HG02623 (cell line): ENCODE results near the gene OGFRL1.
"Not testable (repeated sequence)": the region's sequence is repeated elsewhere in the genome, so short reads cannot be mapped to it uniquely, and the experiment has no call there.

Source experiments
- ATAC-seq: cut with Tn5 transposase; IDR thresholded peaks from one replicate; pipeline ENCODE4 v1.9.1; 2021; ENCODE audit warnings: moderate library complexity; ENCODE audit not compliant: unreplicated experiment

Gene OGFRL1

GRCh38 chr6:71288228-71289038, at the start of gene OGFRL1:
Gene OGFRL1, plus strand, starts transcription at chr6:71288811. Its CDS starts 126 bp downstream, at chr6:71288937.
- peak; percentile 89 for ATAC-seq

- no peak for ATAC-seq
Observed at GRCh38 chr6:71239694-71240093, 48.9 kb upstream of the OGFRL1 start.

GRCh38 chr6:71245265-71246049, 43.2 kb upstream of the OGFRL1 start:
- no peak for ATAC-seq

DNA sequence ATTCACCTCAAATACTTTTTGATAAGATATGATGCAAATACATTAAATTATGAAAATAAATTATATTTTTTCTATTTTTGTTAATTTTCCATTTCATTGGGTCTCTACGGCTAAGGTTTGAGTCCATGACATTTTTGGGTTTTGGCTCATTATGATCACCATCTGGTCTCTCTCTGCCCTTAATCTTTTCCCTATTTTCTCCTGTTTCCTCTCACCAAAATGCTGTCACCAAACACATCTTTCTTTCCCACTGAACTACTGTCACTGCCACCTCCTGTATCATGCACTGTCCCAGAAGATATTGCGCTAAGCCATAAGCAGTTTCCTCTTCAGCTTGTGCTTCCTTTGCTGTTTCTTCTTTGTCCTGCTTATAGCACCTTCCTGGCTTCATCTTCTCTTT, 42.0 kb upstream of the OGFRL1 start:
- ATAC-seq, result no peak

DNA sequence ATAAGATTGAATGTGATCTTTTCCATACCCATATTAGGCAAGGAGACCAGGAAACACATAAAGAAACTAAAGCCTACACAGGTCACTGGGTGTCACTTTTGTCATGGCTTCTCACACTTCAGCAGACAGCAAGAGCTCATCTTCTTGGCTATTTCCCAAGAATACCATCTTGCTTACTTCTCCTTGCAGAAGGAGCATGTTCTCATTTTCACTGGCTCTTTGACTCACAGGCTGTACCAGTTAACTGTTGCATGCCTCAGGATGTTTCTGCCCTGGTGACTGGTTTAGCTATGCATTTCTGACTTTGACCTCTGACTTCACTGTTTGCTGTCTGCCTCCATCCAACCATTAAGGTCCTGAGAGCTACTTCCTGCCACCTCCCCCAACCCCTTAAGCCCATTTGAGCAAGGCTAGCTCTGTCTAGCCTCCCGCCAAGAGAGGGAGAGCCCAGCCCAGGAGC, 40.3 kb upstream of the OGFRL1 start:
- ATAC-seq, result peak; percentile 76

DNA sequence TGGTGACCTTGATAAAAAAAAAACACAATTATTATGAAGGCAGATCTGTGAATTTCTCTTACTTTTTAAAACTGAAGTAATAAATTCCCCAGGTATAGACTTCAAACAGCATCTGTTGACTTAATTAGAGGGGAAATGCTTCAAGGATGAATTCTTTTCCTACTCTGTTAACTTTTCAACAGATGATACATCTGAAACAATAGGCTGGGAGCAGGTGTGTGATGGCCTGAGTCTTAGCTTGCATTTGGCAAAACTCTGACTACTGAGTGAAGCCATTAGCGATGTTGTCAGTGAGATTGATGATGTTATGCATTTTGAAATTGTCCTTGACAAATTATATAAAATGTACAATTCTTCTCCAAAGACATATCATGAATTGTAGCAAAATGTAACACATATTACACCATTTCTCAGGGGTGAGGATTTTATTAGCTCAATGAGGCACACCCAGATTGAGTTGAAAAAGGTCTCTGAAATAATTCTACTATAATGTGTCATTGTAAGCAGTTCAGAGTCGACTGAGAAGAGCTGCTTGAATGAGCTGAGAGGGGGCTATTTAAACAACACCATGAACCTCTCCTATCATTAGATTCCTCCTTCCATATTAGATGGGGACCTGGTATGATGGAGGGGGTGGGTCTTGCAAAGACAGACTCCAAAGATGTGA, 39.6 kb upstream of the OGFRL1 start:
- no peak for ATAC-seq

DNA sequence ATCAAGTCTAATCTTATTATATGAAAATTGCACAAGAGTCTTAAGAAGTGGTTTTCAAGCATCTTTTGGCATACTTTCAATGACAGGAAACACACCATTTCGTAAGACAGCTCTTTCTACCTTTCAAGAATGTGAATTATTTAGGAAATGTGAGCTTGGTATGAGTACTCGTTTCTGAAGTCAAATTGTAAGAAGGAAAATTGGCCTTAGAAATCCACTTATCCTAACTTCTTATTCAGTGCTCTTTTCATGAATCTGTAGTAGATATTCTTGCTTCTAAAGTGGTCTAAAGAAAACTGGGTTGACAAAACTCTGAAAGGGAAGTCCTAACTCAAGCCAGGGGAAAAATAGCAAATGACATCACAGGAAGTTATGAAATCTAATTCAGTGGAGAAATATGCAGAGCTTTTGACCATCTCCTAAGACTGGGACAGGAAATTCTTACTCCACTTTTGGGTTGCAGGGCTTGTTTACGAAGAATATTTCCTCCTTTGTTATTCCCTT, 38.5 kb upstream of the OGFRL1 start:
- no peak for ATAC-seq

DNA sequence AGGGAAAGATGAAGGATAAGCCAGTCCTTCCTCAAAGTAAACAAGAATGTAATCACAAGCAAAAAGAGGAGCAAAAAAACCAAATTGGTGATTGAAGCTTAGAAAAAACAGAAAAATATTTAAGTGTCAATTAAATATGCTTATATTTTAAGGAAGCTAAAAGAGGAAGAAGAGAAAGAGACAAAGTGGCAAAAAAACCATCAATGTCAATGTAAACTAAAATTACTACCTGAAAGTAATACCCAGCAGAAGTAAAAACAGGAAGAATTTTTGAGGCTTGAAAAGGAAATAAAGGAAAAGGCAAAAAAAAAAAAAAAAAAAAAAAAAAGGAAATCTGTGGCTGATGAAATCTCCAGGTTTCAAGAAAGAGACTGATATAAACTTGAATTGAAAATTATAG, 36.2 kb upstream of the OGFRL1 start:
- ATAC-seq, result no peak

DNA sequence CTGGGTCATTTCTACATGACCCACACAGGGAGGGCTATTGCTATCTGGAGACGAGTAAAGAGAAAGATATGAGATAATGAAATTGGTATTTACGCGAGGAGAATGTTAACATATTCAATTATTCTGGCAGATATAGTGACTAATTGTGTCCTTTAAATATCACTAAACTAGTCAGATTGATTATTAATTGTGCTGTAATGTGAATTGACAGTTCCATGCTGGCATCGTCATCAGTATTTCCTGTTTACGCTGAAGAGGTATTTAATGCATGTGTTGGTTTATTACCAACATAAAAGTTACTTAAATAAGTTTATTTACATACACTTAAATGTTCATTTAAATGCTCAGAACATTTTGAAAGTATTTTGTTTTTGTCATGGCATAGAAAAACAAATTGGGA, 35.7 kb upstream of the OGFRL1 start:
- ATAC-seq, result no peak

GRCh38 chr6:71254323-71254722, 34.3 kb upstream of the OGFRL1 start:
- no peak for ATAC-seq

DNA sequence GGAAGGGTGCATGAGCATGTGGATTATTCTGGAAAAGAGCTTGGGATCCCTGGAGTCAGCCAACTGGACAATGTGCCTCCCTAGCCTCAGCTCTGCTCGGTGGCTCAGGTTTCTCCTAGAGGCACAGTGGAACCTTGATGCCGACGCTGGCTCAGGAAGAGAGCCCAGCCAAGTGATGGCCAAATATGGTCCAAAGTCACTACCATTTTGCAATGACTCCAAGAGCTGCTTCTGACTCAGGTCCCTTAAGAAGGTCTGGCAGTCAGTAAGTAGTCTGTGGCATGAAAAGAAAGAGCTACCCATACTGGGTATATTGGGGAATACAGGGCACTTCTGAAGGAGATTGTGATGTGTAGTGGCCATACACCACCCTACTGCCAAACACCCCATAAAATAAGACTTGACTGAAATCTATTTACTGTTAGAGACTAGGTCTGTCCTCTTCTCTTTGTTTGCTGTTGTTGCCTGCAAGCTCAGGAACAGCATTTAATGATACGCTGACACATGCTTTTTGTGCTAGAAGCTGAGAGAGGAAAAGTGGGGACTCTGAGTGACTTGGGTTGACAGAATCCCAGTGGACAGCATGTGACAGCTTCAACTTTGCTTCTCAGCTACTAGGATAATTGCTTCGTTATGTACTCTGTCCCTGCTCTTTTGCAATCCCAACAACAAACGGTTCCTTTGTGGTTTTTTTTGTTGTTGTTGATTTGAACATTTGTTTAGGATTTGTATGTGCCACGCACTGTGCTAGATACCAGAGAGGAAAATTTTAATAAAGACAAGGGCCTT, 30.3 kb upstream of the OGFRL1 start:
- ATAC-seq, result no peak

- no peak for ATAC-seq
Observed at GRCh38 chr6:71259888-71260604, 28.6 kb upstream of the OGFRL1 start.

DNA sequence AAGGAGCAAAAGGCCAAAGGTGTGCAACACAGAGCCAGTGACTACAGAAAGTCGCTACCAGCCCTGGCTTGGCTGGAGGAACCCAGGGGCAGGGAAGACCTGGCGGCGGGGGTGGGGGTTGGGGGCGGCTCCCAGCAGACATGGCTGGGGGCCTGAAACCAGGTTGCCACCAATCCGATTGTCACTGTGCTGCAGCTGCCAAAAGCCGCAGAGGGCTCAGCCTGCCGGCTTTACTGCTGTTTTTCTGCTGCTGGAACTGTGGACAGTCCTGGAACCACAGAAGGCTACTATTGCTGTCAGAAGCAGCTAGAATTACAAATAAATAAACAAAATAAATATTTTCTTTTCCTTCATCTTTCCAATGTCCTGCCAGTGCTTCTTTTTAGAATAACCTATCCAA, 25.7 kb upstream of the OGFRL1 start:
- ATAC-seq, result no peak

- ATAC-seq, result not testable (repeated sequence)
Observed at GRCh38 chr6:71266392-71266791, 22.2 kb upstream of the OGFRL1 start.

GRCh38 chr6:71268735-71269437, 19.7 kb upstream of the OGFRL1 start:
- ATAC-seq, result peak; percentile 86

GRCh38 chr6:71277926-71278600, 10.5 kb upstream of the OGFRL1 start:
- ATAC-seq, result no peak

DNA sequence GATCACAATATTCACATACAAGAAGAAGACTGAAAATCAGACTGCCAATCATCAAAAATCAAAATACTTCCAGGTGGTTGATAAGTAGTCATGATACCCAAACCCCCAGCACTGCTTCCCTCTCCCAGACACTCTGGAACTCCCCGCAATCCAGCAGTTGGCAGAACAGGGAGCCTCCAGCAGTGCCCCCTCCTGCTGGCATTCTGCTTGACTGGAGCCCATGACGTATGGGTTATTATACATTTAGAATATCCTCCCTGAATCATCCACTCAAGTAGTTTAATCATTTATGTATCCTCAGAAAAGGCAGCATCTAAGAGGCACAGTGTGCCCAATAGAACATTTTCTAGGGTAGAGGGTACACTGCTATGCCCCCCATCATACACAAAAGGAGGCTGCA, 9.3 kb upstream of the OGFRL1 start:
- no peak for ATAC-seq

DNA sequence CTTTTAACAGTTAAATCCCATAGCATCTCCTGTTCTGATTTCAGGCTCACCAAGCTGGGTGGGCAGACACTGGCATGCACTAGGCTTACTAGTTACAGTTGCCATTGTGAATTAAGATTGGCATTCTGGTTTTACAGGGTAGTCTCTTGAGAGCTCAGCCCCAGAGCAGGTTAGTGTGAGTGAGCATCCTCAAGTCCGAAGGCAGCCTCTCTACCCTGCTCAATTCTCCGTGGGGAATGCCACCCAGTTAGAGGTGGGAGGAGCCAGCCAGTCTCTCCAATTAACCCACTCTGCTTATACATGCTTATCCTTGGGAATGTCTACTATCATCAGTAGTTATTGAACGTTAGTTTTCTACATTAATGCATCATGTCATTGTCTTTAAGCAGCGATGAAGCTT, 8.9 kb upstream of the OGFRL1 start:
- ATAC-seq, result no peak

GRCh38 chr6:71280701-71281100, 7.9 kb upstream of the OGFRL1 start:
- no peak for ATAC-seq
